HG02610 (cell line): Measurements from ENCODE around the gene RPL38.

Source experiments
- ATAC-seq: cut with Tn5 transposase; IDR thresholded peaks from one replicate; pipeline ENCODE4 v1.9.1; 2021; ENCODE audit warnings: mild to moderate bottlenecking, moderate library complexity; ENCODE audit not compliant: unreplicated experiment

RPL38 gene

GRCh38 chr17:74206332-74206818, 2.9 kb downstream of the RPL38 start:
- no peak for ATAC-seq

GRCh38 chr17:74210191-74211140, 7.0 kb downstream of the RPL38 start:
- ATAC-seq = no peak

- ATAC-seq = no peak
Measured at GRCh38 chr17:74211141-74211911, 7.8 kb downstream of the RPL38 start.

- no peak for ATAC-seq
Measured at GRCh38 chr17:74211912-74212208, 8.4 kb downstream of the RPL38 start.

- ATAC-seq = peak; percentile 3
Measured at GRCh38 chr17:74212209-74212912, 8.9 kb downstream of the RPL38 start.

- ATAC-seq = peak; percentile 64
Measured at GRCh38 chr17:74212913-74213791, 9.7 kb downstream of the RPL38 start, which contains the start of gene TTYH2. TTYH2 (plus strand) TSS chr17:74213571; CDS start chr17:74213588, 17 bp downstream.

- no peak for ATAC-seq
Measured at GRCh38 chr17:74213861-74214391, 10.4 kb downstream of the RPL38 start.

GRCh38 chr17:74214484-74215341, 11.2 kb downstream of the RPL38 start:
- ATAC-seq = no peak

- no peak for ATAC-seq
Measured at GRCh38 chr17:74215342-74215727, 11.9 kb downstream of the RPL38 start.

- no peak for ATAC-seq
Measured at GRCh38 chr17:74216505-74216904, 13.0 kb downstream of the RPL38 start.

GRCh38 chr17:74217037-74217730, 13.7 kb downstream of the RPL38 start:
- no peak for ATAC-seq

- no peak for ATAC-seq
Measured at GRCh38 chr17:74217888-74218287, 14.4 kb downstream of the RPL38 start.

- ATAC-seq = no peak
Measured at GRCh38 chr17:74218436-74218835, 15.0 kb downstream of the RPL38 start.

GRCh38 chr17:74219576-74220133, 16.2 kb downstream of the RPL38 start:
- no peak for ATAC-seq

GRCh38 chr17:74220219-74220618, 16.7 kb downstream of the RPL38 start:
- ATAC-seq = no peak

- no peak for ATAC-seq
Measured at GRCh38 chr17:74220946-74221818, 17.7 kb downstream of the RPL38 start.

GRCh38 chr17:74222399-74222798, 18.9 kb downstream of the RPL38 start:
- ATAC-seq = no peak
